Hematopoietic multipotent progenitor cell treated with erythropoietin and hydrocortisone succinate and interleukin-3 and kit ligand, for 6 days (in vitro differentiated cells): ENCODE data around the gene RASAL3.
A peak's percentile ranks its signal among the peaks of the same experiment; 100 is the strongest.

Experiments
- DNase-seq: peaks from one replicate; pipeline ENCODE4 v3.0.0-alpha.2; 2015

Gene RASAL3

DNA sequence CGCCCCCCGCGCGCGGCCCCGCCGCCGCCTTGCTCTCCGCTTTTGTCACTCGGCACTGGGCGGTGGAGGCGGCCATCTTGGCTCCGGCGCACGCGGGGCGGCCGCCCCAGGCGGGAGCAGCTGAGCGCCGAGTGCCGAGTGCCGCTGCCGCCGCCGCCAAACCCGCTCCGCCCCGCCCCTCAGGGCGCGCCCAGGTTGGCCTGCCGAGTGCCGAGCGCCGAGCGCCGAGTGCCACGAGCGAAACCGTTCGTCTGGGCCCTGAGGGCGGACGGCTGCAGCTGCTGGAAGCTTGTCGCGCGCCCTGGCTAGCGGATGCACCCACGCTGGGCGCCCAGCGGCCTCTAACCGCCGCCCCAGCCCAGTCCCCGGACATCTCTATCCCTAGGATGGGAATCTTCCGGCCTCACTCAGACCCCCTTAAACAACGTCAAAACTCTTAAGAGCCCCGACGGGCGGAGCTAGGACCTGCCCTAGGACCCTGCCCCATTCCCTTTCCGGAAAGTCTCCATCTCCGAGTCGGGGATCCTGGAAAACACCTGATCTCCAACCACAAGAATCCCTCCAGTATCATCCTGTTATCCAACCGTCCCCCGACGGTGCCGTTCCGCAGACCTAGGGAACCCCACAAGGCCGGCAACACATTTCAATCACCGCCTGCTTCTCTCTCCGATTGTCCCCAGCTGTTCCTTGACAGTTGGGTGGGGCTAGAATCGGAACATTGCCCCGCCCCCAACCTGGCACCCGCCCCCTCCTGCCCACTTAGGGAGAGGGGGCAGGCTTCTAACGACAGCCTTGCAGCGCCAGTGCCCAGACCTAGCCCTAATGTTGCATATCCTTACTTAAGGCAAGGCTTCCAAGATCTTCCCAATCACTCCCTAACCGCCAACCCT lies 31.5 kb downstream of the RASAL3 start:
- peak; percentile 94 for DNase-seq

DNA sequence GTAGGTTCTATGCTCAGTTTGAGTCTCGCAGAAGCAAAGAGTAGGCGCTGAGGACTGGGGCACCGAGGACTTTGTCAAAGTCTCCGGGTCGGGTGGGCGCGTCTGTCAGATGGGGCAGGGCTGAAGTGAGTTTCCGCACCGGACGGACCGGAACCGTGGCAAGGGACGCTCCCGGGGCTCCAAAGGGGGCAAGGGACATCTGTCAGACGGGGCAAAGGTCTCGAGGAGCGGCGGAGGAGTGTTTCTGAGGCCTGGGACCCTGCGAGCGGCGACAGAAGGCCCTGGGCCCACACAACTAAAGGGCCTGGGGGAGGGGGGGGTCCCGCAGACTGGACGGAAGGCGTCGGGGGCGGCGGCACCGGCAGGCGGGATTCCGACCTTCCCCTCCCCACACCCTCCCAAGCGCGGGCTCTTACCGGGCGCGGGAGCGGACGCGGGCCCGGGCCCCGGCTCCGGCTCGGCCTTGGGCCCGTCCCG lies 32.3 kb downstream of the RASAL3 start:
- peak; percentile 41 for DNase-seq

DNA sequence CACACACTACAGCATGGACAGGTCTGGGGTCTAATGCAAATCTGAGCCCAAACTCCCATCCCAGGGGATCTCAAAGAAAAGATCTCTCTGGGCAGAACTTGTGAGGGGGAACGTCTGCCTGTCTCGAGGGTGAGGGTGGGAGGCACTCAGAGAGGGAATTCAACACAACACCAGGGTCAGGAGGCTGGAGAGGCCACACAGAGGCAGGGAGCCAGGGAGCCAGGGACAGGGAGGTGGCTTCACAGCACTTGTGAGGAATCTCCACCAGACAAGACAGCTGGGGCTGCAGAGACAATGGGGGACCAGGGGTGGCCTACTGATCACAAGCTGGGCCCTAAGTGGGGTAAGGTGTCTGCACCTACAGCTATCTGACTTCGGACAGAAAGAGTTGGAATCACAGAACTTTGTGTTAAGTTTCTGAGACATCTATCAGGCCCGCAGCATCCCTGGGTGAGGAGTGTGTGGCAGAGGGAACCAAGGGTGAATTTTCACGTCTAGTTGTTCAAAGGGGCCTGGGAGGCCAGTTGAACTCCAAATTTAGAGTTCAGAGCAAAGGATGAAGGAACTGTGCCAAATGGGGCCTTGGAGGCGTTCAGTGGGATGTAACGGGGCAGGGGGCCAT lies 32.8 kb downstream of the RASAL3 start:
- no peak for DNase-seq

DNA sequence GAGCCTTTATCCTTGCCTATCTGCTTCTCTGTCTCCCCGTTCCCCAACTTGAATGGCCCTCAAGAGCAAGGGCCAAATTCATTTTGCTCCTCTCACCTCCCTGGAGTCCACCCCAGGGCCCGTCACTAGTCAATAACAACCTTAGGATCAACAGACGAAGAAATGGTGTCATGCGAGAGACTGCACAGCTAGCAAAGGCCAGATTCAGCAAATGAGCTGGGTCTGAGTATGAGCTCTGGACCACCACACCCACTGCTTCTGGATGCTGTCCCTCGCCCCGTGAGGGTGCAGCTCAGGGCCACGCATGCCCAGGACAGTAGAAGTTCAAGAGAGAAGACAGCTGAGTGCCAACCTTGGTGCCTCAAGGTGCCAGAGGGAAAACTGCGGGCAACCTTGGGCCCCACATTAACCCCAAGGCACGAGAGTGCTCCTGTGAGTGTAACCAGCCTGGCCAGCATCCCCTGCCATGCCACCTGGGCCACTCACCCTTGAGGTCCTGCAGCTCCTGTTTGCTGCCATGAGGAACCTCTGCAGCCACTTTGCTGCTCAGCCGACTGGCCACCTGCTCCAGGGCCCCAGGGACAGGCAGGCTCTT lies 33.7 kb downstream of the RASAL3 start:
- DNase-seq: no peak

DNA sequence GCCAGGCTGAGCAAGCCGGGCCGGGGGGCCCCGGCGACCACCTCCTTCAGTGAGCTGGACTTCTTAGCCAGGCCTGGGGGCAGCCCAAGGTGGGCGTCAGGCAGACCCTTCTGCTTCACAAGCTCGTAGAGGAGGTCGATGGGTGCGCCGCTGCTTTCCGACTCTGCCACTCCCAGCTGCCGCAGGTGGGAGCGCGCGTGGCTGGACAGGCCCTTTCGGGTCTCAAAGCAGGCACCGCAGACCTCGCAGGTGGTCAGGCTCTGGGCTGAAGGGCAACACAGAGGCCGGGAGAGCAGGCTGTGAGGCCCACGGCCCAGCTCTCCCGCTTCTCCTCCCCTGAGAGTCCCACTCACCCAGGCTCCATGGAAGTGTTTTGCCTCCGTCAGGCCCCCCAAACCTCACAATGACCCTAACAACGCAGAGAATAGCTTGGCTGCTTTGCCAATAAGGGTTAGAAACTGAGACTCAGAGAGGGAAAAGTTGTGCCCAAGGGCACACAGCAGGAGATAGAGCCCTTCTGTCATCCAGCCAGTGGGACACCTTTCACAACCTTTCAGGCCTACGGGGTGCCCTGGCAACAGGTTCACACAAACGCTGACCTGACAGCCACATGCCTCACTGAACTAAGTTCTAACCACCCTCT lies 34.4 kb downstream of the RASAL3 start:
- DNase-seq: no peak

DNA sequence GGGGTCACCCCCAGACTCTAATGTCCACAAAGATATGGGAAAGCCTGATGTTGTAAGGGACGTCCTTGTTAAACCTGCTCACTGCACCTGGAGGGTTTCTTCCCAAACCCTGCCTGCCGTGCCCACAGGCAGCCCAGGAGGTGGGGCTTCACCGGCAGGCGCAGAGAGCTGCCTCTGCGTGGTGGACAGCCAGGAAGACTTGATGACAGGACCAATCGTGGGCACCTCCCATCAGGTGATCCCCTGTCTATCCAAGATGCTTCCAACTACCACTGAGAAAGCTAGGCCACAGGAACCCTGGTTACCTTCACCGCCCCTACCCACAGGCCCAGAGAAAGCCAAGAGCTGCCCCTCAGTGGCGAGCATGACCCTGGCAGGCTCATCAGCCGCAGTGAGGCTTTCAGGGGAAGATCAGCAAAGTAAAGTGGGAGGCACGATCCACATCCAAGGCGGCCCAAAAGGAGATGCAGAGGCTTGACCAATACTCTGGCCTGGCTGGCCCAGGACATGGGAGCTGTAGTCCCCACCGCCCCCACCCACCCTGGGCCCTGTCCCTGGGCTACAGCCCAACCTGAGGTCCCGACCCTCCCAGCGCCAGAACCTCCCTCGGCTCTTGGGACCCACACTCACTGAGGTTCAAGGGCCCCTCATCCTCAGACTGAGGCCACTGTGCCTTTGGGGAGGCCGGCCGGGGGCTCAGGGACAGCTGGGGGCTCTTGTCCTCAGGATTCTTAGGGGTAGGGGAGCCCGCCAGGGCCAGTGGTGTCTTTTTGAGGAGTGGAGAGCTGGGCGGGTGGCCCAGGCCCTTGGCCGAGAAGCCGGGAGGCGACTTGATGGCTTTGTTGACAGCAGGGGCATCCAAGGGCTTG lies 35.2 kb downstream of the RASAL3 start:
- DNase-seq: no peak

DNA sequence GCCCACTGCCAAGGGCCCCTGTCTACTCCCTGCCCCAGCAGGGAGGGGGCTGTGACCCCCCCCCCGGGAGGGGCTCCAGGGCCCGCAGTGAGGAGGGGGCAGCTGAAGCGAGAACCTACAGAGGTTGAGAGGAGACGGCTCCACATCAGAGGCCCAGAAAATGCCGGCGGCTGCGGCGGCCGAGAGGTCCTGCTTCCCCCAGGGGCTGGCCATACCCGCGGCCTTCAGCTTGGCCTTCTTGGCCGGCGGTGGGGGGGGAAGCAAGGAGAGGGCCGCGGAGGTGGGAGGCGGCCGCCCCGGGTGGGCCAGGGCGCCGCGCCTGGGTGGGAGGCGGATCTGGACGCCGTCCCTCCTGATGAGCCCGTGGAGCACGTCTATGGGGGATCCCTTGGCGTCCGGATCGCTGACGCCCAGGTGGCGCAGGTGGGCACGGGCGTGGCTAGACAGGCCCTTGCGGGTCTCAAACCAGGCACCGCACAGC lies 36.3 kb downstream of the RASAL3 start:
- no peak for DNase-seq

DNA sequence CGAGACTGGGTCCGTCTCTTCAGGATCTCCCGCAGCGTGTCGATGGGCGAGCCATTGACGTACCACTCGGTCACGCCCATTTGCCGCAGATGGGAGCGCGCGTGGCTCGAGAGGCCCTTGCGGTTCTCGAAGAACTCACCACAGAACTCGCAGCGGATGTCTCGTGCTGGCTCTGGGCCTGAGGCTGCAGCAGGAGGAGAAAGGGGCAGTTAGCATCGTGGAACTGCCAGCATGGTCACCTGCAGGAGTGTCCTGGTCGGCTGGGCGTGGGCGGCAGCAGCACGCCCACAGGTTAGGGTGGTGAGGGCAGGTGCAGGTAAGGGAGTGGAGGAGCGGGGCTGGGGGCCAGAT lies 37.0 kb downstream of the RASAL3 start:
- no peak for DNase-seq

DNA sequence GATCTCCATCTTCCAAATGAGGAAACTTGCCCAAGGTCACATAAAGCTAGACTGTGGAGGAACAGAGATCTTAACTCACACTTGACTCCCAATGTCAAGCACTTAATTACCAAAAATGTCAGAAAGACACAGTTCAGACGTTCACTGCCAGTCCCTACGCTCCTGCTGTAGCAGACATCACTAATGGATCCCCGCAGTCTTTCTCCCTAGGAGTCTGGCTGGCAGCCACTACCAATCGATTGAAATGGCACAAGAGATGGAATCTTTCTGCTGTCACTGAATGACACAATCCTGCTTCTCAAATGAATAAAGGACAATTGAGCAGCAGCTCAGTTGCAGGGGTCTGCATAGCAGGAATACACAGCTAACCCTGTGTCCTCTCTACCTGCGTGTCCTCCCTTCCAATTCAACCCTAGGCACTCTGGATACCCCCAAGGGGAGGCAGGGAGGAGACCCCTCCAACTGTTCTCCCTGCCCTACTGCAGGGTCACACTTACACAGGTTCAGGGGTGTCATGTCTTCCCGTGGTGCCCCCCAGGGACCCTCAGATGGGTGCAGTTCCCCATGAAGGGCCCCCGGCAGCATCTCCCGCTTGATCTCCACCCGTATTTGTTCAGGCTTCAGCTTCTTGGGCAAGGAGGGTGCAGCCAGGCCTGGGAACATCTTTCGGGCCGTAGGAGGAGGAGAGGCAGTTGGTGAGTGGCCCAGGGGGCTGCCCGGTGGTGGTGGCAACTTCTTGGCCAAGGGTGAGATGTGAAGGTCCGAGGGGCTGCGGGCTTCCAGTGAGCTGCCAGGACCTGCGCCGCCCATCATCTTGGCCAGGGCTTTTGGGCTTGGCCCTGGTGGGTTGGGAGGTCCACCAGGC lies 37.6 kb downstream of the RASAL3 start:
- peak; percentile 51 for DNase-seq

DNA sequence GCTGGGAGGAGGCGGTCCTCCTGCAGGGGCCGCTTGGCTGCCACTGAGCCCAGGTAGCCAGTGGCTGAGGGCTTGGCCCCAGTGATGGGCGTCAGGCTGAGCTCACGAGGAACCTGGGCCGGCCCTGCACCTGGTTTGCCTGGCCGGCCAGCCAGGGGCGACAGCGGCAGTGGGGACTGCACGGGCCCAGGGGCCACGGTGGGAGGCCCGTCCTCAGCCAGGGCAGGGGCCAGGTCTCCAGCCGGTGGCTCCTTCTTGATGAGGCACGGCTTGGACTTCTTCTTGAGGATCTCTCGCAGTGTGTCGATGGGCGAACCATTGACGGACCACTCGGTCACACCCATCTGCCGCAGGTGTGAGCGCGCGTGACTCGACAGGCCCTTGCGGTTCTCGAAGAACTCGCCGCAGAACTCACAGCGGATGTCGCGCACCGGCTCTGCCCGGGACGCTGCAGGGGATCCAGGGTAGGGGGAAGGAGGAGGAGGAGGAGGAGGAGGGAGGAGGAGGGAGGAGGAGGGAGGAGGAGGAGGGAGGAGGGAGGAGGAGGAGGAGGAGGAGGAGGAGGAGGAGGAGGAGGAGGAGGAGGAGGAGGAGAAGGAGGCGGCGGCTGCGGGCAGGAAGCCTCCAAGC lies 38.9 kb downstream of the RASAL3 start:
- no peak for DNase-seq

DNA sequence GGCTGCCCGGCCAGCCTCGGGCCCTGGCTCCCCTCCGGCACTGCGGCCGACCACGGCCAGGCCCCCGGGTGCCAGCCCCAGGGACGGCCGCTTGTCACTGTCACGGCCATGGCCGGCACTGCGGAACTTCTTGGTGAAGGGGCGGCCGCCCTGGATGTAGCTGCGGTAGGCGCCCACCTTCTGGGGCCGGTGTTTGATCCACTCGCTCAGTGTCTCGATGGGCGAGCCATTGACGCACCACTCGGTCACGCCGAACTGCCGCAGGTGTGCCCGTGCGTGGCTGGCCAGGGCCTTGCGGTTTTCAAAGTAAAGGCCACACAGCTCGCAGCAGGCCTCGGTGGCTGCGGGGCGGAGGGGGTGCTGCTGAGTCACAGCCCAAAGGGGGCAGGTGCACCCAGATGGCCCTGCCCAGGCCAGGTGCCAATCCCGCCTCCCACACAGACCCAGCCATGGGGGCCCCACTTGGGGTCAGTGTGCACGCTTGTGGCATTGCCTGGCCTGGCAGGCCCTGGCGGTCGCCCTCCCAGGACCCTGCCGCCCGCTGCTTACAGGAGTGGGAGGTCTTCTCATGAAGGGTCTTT lies 39.6 kb downstream of the RASAL3 start:
- DNase-seq: no peak

DNA sequence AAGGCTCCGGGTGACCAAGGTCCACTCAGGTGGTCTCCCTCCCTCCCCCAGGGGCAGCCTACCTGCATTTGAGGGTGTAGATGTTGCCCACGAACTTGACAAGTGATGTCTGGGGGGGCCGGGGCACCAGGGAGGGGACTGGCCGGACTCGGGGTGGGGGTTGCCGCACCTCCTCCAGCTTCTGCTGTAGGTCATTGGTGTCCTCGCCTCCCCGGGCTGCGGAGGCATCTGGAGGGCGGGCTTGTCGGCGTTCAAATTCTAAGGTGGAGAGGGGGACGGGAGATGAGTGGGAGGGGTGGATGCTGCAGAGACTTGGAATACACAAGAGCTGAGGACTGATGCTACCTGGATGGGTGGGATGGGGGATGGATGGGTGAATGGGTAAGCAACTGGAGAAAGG lies 40.2 kb downstream of the RASAL3 start:
- DNase-seq: no peak

DNA sequence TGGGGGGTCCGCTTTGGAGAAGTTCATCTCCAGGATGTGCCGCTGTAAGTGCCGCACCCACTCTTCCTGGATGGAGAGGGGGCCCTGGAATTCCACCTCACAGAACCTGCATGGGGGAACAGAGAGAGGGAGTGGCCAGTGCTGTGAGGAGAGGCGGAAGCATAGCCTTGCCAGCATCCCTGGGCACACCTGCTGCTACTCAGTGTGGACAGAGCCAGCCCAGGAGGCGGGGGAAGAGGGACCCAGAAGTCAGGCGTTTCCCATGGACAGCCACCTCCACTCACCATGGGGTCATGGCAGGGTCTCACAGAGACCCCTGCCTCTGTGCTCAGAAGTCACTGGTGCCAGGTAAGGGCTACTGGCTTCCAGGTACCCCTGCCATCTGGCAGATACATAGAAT lies 41.2 kb downstream of the RASAL3 start:
- DNase-seq: no peak

DNA sequence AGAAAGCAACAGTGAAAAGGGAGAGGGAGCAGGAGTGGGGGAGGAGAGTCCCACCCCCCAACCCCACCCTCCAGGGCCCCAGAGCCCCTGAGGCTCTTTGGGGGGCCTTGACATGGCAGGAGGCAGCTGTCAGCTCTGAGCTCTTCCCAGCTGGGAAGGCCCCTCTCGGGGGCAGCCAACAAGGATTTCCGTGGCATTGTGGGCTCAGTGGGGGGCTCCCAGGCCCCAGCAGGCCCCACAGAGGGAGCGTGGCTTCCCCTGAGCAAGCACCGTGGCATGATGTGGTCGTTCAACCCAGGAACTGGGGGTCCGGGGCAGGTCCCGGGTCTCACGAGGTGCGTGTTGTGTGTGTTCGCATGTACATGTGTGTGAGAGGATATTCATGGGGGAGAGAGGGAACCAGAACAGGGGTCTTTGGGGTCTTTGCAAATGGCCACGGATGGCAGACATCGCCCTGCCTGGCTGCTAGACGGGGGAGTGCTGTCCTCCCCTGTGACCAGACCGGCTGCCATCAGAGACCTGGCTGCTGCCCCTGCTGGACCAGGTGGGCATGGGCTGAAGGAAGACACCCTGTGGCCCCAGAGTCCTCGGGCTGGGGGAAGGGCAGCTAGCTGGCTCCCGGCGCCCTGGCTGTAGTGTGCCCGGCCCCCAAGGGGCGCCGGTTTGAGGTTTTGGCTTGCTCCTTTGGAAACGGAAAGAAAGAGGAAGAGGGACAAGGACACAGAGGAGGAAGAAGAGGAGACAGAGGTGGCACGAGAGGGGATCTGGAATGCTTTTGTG lies 41.9 kb downstream of the RASAL3 start:
- no peak for DNase-seq

DNA sequence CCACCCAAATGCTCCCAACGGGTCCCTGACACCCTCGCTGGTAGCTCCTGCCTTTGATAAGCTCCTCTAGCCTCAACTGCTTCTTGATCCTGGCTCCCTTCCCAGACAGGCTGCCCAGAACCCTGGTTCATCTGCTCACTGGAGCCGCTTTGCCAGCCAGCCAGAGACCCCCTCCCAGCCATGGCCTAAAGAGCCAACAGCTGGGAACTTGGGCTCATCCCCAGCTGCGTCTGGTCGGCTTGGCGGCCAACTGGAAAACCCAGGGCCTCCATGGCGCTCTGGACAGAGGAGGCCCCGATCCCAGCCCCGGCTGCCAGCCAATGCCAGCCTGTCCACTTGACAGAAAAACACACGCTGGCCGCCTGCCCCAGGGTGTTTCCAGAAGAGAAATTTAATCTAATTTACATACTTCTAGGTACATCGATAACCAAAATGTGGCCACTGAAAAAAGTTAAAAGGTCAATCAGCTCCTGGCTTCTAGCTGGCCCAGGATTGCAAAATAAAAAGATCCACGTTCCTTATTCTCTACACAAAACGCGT lies 42.6 kb downstream of the RASAL3 start:
- peak; percentile 50 for DNase-seq

DNA sequence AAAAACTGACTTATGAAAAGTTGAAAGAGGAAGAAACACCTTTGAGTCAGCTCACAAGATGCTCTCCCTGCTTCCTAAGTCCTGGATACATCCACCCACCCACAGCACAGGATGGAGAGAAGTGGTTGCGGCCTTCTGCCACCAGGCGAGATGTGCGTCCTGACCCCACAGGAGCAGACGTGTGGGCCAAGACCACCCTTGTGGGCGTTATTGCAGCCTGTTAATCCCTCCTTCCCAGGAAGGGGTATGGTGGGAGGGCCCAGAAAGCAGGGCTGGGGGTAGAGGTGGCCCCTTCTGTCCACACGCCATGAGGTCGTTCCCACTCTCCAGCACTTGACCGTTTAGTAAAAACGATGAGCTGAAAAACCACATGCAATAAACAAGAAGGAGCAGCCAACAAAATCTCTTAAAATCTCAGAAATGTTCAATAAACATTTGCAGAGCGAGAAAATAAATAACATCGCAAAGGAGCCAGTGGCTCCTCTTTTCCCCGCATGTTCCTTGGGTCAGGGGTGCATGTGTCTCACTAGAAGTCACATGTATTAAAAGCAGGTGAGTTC lies 43.1 kb downstream of the RASAL3 start:
- no peak for DNase-seq

DNA sequence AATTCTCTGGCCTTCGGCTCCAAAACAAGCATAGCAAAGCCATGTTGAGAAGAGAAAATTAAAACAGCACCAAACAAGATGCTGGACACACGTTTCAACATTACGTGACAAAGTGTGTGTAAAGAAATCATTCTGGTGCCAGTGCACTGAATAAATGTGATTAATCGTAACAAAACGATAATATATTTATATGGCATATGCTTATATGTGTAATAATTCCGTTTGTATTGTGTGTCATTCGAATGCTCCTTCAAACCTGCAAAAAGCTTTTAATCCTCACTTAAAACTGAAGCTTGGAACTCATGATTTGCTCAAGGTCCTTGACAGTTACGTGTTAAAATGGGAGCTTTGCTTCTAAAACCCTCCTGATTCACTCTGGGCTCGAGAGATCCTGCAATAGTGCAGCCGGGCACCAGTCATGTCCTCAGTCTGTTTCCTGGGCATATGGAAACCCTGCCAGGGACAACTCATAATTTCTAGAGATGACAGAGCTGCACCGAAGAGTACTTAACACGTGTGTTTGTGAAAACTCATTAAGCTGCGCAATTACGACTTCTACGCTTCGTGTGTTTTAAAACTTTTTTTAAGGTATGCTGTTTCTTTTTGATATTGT lies 44.8 kb downstream of the RASAL3 start:
- no peak for DNase-seq

DNA sequence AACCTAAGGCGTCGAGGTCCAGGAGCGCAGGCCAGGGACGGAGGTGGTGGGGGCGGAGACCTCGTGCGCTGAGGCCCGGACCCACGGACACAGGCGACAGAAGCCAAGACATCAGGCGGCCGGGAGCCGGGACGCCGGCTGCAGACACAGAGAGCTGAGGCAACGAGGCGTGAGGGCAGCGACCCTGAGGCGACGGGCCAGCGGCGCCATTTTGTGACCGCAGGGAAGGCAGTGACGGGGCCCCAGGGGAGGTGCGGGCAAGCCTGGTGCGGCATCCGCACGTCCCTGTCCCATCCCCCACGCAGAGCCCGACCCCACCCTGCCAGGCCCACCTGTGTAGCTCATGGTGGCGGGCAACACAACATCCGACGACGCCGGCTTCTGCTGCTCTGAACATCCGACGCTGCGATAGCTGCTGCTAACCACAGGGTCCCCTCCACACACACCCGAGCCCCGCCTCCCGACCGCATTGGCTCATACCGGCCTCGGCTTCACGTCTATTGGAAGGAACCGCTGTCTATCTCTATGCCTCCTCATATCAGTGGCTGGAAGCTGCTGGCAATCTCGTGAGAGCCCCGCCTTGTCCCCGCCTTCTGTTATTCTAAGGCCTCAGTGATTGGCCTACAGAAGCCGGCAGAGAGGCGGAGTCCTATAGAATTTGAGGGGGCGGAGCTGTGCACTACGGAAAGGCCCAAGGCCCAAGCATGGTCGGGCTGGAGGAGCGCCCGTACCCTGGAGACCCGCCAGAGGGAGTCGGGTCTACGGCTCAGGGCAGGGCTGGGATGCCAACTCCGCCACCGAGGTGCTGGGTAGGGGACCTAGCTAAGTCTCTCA lies 45.5 kb downstream of the RASAL3 start, which contains the start of gene AKAP8L:
Gene AKAP8L, minus strand, starts transcription at position 410 of the 834 bp plus-strand sequence. Its CDS starts 65 bp downstream, at position 345.
- peak; percentile 100 for DNase-seq
